Stomach (tissue), 8 donors: ENCODE measurements around the gene LURAP1L. TPM values are rescaled to one million over a fixed set of nuclear protein-coding genes. Genes with fewer than 3 reads are reported as not detected.

Experiments
- polyA plus RNA-seq, 3 donors: library from polyadenylated mRNA; stranded (reverse); fragments of 200-250 nt; gene quantifications; one replicate each; pipeline ENCODE4 v1.2.3, GENCODE V29; 2013
- small RNA-seq, 4 donors: library from RNA; depleted of rRNA; stranded (forward); fragments of <200 nt; gene quantifications; one replicate each; pipeline ENCODE3, GENCODE V24; 2016
- total RNA-seq, 5 donors: library from RNA; depleted of rRNA; stranded (reverse); fragments of >200 nt; gene quantifications; one replicate each; pipeline versions ENCODE4 v1.1.0 to v1.2.3, GENCODE V29; 2014 to 2016
- donor health status: healthy with polysubstance abuse.
- donor health status: Bipolar disorder and iron deficiency.
- donor health status: healthy.

LURAP1L gene
- total and polyA plus RNA-seq, 8 donors, result 6.7 to 32.2 (median 20.6) TPM

Small RNA genes lying within 50 kb of the gene (small RNA-seq; reads per million reads assigned to genes)
- 0 reads per million in 4 donors for gene RN7SL849P

Other genes with a start within 250 kb of the LURAP1L start
- gene TYRP1, start 81.6 kb upstream of the LURAP1L start, total RNA-seq, result 1 to 10 TPM in 1 of 5 donors, not detected in 4; 2.9 TPM
- gene TYRP1, start 81.6 kb upstream of the LURAP1L start, polyA plus RNA-seq, result 1 to 10 TPM in 2 of 3 donors, under 1 TPM in 1; 0.18 to 4.7 (median 1.4) TPM